ENCODE data around the gene ADGRG2.

GRCh38 chrX:18964026-18964425 lies 158.2 kb downstream of the ADGRG2 start:
- TF ChIP-seq CTCF (conservative IDR thresholded peaks at IDR 0.05) (no peak), ZFX (IDR thresholded peaks at IDR 0.05) (no peak)

All from C4-2B (cell line).